DMS79 (cell line): ENCODE data around the gene CCN2.

Source experiments
- DNase-seq: peaks from one replicate; lab custom pipeline; 2025; lab: John Stamatoyannopoulos, UW

The CCN2 gene

DNA sequence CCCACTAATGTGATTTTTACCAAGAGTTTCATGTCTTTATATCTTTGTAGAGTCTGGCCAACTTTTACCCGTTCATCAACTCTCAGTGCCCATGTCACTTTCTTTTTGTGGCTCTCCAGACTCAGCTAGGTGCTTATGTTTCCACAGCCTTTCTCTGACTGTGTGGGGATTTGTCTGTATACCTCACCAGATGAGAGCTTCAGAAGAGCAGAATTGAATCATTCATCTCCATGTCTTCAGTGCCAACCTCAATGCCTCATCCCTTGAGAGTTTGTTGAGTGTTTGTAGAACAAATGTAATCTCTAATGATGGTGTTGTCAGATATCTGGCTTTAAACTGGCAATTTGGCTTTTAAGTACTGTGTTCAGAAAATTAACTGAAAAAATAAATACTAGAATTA, 16.8 kb upstream of the CCN2 start:
- DNase-seq: no peak

DNA sequence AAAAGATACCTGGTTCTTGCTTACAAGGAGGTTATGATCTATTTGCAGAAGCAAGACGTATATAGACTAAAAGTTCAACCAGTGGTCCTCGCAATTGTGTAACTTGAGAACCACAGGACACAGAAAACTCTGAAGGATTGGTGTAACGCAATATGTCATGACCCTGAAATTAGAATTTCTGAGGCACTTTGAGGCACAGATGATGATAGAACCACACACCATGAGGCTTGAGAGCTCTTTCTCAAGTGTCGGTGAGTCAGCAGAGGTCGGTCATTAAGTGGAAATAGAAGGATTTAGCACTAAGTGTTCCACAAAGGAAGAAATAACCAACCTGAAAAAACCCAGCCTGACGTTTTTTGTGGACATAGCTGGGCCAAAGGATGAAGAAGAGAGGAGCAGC, 15.3 kb upstream of the CCN2 start:
- DNase-seq: no peak

DNA sequence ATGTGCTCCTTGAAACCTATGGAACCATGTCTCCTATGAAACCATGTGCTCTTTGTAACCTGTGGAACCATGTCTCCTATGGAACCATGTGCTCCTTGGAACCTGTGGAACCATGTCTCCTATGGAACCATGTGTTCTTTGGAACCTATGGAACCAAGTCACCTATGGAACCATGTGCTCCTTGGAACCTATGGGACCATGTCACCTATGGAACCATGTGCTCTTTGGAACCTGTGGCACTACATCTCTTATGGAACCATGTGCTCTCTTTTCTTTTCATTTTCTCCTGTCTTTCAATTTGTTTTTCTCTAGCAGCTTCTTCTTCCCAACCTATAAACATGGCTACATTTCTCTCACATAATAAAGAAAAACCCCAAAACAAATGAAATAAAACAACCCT, 11.9 kb upstream of the CCN2 start:
- no peak for DNase-seq

DNA sequence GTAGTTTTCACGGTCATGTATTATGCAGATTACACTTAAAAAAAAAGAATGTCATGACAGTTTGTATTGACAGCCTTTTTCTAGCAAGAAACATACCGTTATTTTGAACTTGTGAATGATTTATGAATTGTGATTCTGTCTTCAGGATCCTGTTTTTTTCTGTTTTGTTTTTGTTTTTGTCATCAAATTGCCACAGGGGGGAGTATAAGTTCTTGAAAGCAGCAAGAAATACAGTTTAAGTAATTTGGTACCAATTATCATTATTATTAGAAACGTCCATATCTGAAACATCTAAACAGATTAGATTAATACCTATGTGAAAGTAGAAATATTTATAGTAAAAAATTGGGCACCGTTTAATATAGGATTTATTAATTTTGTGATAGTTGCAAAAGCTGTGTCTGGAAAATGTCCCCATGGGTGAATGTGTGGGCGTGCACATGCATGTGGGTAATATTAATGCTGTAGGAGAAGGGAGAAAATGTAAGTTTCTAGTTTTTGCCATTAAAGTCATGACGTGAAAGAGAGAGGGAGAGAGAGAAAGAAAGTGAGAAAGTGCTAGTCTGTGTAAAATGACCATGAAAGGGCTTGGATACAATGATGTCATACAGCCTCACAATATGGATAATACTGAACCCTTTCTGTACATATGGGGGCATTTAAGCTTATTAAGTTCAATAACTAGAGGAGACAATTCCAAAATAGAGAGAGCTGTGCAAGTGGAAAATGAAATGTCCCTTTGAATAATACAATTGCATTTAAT, 9.4 kb upstream of the CCN2 start:
- no peak for DNase-seq

DNA sequence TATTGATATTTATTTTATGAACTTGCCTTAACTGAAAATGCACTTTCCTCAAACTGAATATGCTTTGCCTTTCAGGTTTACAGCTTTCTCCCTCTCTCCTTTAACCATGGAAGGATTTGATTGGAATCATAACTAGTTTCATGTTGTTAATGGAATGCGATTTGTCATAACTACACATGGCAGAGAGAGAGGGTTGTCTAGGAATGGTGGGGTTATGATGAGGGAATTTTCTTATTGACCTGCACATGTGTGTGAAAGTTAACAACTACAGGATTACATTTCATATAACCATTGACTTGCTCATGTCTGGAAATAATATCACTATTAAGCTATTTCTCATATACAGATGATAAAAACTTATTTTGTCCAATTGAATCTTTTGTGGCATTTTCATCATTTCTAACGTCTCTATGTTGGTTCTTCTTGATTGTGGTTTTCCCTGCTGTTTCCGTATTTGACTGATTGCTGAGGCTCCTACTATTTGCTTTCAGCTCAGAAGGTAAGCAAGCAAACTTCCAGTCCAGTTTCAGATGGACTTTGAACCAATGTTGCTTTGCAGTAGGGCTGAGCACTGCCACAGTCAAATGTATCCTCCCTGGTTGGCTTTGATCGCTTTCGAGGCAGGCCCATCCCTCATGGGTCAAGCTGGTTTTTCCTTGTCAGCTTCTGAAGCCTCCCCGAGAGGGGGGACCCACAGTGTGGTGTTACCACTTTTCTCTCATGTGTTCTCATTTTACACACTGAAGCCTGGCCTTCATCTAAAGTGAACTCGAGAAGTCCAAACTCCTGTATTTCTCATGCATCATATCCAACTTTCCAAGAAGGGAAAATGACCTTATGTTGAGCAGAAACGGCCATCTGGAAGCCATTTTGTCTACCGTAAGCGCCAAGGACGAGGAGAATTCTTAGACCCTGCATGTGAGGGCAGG, 7.6 kb upstream of the CCN2 start:
- no peak for DNase-seq

DNA sequence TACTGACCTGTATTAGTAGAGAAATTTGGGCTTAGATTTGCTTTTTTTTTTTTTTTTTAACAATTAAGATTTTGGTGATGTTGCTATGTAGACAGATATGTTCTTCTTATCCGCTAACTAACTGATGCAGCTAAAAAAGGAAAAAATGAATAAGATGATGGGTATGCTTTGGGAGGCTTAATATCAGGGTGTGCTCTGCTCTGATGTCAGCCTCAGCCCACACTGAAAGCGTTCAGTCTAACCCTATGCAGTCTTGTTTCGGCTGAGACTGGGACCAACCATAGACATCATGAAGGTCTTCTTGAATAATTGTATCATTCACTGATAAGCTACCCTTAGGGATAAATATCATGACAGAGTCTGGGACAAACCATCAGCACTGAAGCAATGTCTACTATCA, 6.9 kb upstream of the CCN2 start:
- no peak for DNase-seq

DNA sequence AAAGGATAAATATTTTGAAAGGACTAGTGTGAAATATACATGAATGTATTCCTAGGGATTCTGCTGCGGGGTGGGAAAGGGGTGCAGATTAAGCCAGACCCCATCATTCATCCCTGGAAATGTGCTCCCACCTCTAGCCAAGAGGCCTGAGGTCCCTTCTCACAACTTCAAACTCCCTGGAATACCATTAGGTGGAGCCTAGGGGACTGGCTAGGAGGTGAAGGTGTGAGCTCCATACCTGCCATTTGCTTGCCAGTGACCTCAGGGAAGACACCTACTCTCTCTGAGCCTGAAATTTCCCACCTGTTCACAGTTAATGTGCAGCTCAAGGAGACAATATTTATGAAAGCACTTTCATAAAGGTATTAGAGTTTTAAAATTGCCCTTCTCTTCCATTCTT, 4.7 kb upstream of the CCN2 start:
- no peak for DNase-seq

DNA sequence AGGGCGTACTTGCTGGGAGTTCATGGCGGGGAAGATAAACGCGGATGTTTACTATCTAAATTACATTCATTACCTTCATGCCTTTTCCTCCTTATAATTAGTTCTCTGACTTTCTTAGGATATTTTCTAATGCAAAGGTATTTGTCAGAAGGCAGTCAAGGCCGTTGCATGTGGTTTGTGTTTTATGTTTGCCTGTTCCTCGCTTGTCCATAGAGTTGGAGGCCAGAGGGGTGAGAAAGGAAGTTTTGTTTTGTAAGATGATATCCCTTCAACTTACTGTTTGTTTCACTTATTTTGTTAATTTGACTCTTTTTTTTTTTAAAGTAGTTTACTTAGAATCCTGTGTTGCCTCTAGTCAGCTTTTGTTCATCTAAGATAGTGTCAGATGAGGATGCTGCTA, 4.0 kb upstream of the CCN2 start:
- no peak for DNase-seq

DNA sequence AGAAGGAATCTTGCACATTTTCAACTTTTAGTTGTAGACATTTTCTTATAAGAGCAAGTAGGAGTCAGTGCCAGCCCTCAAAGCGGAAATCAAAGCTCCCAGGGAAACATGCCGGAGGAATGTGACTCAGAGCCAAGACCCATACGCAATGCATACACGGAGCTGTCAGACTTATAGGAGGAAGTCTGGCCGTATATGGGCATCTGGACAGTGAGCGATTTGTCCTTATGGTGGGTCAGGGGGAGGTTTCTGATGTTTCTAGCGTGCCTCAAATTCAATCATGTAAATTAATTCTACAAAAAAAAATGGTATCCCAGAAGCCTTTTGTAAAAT, 3.6 kb upstream of the CCN2 start:
- DNase-seq: no peak

DNA sequence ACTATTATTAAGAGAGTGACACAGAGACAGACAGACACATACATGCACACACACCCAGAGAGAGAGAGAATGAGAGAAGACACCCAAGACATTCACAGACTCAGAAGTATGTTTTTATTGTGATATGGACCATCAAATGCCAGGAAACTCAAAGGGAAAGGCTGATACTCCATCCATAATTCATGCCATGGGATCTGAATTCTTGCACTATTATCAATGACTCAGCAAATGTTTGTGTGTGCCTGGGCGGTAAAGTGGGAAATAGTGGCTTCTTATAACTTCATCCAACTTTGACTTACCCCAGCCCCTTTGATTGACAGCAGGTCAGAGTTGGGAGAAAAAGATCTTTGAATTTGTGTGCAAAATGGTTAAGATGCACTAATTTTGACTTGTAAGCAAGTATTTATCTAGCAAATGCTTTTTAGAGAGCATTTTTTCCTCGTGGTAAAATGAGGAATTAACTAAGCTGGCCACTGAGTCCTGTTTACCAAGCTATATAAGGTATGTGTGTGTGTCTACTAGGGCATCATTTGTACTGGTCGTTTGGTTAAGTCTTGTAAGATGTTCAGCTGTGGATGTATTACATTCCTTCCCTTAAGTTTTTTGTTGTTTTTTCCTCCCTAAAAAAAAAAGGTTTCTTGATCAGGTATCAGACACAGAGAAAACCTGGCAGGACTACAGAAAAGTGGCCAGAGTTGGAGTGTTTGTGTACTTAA, 3.0 kb upstream of the CCN2 start:
- no peak for DNase-seq

DNA sequence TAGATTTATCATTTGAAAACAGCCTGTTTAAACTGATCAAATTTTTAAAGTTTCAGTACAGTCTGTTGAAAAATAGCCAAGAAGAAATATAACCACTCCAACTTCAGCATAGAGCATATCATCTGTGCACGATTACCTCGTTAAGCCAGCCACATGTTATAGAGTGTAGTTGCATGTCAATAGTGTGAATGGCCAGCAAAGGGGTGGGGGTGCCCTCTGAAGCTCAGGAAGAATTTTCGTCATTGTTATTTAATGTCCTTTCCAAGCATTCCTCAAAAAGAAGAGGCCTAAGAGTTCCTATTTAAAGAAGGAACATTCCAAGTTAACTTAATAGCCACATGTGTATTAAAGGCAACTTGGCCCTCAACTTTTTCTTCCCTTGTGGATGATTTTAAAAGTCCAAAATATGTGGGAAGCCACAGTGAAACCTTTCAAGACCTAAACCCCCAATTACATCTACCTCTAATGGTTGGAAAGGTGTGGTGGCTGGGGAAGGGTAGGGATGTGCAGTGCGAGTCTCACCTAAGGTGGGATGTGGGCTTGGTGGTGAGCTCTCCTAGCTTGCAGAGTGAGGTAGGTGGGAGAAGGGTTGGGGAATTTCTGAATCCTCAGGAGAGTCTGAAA, 1.8 kb upstream of the CCN2 start:
- DNase-seq: no peak

DNA sequence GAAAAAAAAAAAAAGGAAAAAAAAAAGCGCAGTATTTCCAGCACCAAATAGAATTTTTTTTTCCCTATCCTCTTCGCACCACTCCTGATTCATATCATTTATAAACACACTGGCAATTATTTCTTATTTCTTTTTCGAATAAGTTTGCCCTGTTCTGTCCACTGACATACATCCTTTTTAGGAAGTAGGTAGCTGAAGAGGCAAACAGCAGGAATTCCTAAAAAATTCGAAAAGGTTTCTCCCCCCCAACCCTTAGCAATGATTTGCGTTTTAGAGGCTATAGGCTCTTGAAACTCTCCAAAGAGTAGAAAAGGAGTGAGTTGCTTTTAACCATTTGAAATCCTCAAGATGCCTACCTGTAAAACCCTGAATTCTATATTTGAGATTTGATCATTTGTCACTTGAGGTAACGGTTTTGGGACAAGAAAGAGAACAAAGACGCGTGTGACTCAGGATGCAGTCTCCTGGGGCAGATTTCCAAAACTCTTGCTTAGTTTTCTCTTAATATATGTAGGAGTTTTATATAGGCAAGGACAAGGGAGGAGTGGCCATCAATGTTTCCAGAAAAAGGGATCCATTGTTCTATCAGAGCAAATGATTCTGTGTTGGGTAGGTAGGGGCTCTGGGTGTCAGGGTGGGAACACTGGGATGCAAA, 531 bp upstream of the CCN2 start:
- DNase-seq: no peak

DNA sequence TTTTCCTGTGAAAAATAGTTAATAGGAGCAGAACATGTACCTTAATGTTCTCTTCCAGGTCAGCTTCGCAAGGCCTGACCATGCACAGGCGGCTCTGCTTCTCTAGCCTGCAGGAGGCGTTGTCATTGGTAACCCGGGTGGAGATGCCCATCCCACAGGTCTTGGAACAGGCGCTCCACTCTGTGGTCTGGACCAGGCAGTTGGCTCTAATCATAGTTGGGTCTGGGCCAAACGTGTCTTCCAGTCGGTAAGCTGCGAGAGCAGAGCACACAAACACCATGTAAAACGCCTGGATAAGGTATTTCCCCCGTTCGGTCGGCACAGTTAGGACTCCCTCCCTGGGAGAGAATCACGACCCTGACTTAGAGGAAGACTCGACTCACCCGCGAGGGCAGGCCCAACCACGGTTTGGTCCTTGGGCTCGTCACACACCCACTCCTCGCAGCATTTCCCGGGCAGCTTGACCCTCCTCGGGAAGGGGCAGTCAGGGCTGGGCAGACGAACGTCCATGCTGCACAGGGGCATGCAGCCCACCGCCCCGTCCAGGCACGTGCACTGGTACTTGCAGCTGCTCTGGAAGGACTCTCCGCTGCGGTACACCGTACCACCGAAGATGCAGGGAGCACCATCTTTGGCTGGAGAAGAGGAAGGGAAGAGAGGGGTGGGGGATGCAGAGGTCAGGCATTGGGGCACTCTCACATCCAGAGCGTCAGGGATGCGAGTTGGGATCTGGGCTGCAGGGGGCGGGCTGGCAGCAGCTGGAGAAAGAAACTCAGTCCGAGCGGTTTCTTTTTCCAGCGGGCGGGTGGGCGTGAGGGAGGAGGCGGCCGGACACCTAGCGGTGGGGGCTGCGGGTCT, 1.0 kb downstream of the CCN2 start:
- no peak for DNase-seq

DNA sequence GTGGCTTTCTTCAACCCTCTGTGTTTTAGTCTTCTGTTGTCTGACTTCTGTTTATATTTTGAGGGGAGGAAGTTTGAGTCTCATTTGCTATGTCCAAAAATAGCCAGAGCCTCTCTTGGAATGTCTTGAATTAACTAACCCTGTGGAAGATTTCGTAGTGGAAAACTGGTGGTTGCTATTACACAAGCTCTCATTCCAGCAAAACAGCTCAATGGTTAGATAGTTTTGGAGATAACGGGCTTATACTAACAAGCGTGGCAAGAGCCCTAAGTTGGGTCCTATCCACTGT, 1.6 kb downstream of the CCN2 start:
- no peak for DNase-seq

DNA sequence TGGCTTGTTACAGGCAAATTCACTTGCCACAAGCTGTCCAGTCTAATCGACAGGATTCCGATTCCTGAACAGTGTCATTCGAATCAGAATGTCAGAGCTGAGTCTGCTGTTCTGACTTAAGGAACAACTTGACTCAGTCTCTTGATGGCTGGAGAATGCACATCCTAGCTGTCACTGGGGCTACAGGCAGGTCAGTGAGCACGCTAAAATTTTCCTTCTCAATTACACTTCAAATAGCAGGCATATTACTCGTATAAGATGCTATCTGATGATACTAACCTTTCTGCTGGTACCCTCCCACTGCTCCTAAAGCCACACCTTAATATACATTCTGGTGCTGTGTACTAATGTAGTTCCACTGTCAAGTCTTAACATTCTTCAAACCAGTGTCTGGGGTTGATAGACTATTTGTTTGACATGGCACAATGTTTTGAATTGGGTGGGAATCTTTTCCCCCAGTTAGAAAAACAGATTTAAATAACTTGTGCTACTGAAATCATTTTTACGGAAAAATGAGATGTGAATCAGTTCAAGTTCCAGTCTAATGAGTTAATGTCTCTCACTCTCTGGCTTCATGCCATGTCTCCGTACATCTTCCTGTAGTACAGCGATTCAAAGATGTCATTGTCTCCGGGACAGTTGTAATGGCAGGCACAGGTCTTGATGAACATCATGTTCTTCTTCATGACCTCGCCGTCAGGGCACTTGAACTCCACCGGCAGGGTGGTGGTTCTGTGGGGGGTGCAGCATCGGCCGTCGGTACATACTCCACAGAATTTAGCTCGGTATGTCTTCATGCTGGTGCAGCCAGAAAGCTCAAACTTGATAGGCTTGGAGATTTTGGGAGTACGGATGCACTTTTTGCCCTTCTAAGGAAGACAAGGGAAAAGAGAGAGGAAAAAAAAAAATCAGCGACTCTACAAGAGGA, 2.2 kb downstream of the CCN2 start:
- no peak for DNase-seq

DNA sequence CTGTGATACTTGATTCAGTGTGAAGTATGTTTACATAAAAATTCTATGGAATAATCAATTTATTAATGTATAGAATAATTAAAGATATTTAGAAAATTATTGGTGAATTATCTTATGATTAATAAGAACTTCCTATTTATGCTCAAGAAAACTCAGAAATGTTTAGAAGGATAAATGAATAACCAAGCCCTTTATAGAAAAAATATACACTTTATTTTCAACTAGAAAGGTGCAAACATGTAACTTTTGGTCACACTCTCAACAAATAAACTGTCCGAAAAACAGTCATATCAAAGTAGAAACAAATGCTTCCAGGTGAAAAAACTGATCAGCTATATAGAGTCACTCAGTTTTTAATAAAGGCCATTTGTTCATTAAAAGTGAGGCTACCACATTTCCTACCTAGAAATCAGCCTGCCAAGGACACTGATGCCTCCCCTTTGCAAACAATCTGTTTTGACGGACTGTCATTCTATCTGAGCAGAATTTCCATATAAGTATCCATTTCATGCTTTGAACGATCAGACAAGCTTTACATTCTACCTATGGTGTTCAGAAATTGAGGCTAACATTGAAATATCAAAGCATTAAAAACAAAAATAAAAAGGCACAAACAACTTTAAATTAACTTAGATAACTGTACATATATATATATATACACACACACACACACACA, 3.0 kb downstream of the CCN2 start:
- DNase-seq: no peak

DNA sequence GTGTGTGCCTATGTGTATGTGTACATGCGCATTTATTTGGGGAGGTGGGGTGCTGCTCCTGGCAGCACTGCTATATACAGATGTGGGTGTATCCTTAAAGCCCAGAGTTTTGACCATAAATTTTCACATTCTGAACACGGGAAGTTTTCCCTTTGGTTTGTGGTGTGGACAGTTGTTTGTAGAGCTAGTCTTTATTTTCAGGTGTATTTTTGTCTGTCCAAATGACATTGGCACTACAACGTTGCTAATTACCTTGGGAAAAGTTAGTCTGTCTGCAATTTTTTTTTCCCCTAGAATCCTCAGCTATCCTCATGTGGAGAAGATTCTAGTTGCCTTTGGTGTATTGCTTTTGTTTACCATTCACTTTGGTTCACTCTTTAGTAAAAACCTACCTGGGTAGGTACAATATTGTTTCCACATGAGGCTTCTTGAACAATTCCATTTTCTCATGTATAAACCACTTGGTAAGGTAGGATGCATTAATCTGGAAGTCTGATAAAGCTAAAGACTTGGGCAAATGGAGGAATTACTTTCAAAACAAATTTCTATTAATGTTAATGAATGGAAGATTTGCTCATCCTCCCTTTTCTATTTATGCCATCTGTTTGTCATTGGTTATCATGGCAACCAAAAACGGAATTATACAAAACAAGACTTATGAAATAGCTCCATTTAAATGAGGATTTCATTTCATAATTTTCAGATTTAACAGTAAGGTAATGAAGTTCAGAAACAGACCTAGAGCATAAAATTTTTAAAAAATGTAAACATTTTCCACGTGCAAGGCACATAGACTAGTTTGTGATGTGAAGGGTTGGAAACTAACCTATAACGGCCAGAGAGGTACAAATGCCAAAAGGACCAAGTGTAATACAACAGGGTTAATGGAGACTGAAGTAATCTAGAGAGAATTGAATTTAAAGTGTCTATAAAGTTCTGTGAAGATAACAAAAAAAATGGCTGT, 3.9 kb downstream of the CCN2 start:
- no peak for DNase-seq

DNA sequence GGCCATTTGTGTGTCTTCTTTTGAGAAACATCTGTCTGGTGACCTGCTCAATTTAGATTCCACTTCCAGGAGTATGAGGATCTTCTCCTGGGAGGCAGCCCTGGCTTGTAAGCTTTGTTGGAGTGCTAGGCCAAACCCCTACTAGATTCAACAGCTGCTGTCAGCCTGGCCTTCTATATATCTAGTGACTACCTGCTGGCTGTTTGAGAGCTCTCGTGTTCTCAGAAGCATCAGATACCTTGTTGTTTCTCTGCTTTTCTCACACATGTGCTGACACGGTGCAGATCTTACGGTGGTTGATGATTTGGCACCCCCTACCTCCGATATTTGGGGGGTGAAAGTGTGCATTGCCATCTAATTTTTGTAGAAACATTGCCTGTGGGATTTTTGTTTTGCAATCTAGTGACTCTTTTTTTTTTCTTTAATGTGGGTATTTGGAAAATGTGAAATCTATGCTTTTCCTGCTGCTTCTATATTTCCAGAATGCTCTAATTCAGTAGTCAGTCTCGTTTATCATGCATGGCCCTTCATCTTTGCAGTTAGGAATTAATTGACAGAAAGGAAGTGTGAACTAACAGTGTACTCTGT, 4.7 kb downstream of the CCN2 start:
- no peak for DNase-seq
